Activated CD4-positive, alpha-beta memory T cell treated with anti-CD3 and anti-CD28 coated beads for 36 hours (primary cell): Measurements from ENCODE around the gene PADI2. TPM values are rescaled to one million over a fixed set of nuclear protein-coding genes. Genes with fewer than 3 reads are reported as not detected.

ENCODE experiments used
- CTCF ChIA-PET: fragments of 350-600 bp; sonication (Branson Sonifier 250); formaldehyde crosslinking; loops from one replicate; lab custom pipeline; 2021; ENCODE audit warnings: antibody characterized with exemption, inconsistent platforms; lab: Charles Lee
- POLR2A ChIA-PET: fragments of 350-600 bp; sonication (Branson Sonifier 250); formaldehyde crosslinking; loops from one replicate; lab custom pipeline; 2021; ENCODE audit warnings: antibody characterized with exemption; lab: Charles Lee
- DNase-seq: peaks from one replicate; pipeline ENCODE4 v3.0.0-alpha.2; 2020
- H3K27ac Mint-ChIP-seq: one replicate; pipeline ENCODE4 v1.8.0; 2021; ENCODE audit warnings: mixed read lengths
- H3K27me3 Mint-ChIP-seq: one replicate; pipeline ENCODE4 v1.8.0; 2021; ENCODE audit warnings: mixed read lengths
- H3K36me3 Mint-ChIP-seq: one replicate; pipeline ENCODE4 v1.8.0; 2021; ENCODE audit warnings: mixed read lengths
- H3K4me1 Mint-ChIP-seq: one replicate; pipeline ENCODE4 v1.8.0; 2021; ENCODE audit warnings: low read depth, mixed read lengths
- H3K4me3 Mint-ChIP-seq: one replicate; pipeline ENCODE4 v1.8.0; 2021; ENCODE audit warnings: mild to moderate bottlenecking, mixed read lengths
- H3K9me3 Mint-ChIP-seq: one replicate; pipeline ENCODE4 v1.8.0; 2021; ENCODE audit warnings: mixed read lengths
- intact Hi-C: fragments of 100-400 bp; cut with micrococcal nuclease; formaldehyde crosslinking; loops from one replicate; pipeline ENCODE4 v1.15.1; 2023
- total RNA-seq, 2 experiments: library from RNA; stranded (reverse); gene quantifications; one replicate each; pipeline ENCODE4 v1.2.3, GENCODE V29; 2021

PADI2 gene
- total RNA-seq, 2 experiments from 2014 or later, result not detected

DNA sequence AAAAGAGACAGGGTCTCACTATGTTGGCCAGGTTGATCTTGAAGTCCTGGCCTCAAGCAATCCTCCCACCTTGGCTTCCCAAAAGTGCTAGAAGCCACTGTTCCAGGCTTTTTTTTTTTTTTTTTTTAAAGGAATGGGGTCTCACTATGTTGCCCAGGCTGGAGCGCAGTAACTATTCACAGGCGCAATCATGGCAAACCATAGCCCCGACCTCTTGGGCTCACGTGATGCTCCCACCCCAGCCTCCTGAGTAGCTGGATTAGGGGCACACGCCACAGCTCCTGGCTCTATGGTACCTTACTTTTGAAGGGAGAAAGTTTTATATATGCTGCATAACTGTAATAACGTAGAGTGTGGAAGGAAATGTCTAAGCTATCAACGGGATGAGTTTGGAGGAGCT is 101.8 kb downstream of the PADI2 start:
- Mint-ChIP-seq H3K4me3 (no peak overlapping the region), H3K4me1 (peaks cover 7% of the 10 kb centered on the region), H3K36me3 (peaks cover 23% of the 10 kb centered on the region), H3K27me3 (no peaks in the 10 kb centered on the region), H3K27ac (no peak overlapping the region), H3K9me3 (no peaks in the 10 kb centered on the region)
- no peak for DNase-seq
- ChIA-PET CTCF (interaction anchor here (0.8 kb wide), 1 partner anchor 23 kb away, joined by 3 read pairs; no protein-coding TSS in a partner anchor), POLR2A (no interaction called here)
- intact Hi-C loops, result no loop called here

Other genes starting within 250 kb of the PADI2 start
- gene RNU1-2, start 223.5 kb downstream of the PADI2 start, total RNA-seq, result 1,000 to 10,000 TPM; 1,390 to 1,409 TPM
- gene CROCC, start 197.5 kb downstream of the PADI2 start, total RNA-seq, result 10 to 100 TPM; 15.9 to 18.7 TPM
- gene MFAP2, start 138.8 kb downstream of the PADI2 start, total RNA-seq, result not detected
- 10 to 100 TPM; 41.8 to 45.9 TPM for gene ATP13A2, start 107.5 kb downstream of the PADI2 start, total RNA-seq
- 100 to 1,000 TPM; 154 to 163 TPM for gene SDHB, start 65.4 kb downstream of the PADI2 start, total RNA-seq
- not detected for gene PADI1, start 85.7 kb upstream of the PADI2 start, total RNA-seq
- gene PADI3, start 129.6 kb upstream of the PADI2 start, total RNA-seq, result not detected
- under 1 TPM; 0.12 to 0.24 TPM for gene PADI4, start 188.7 kb upstream of the PADI2 start, total RNA-seq